Cardiac muscle cell (in vitro differentiated cells and primary cell): Measurements from ENCODE around the gene WDR35. TPM values are rescaled to one million over a fixed set of nuclear protein-coding genes. Genes with fewer than 3 reads are reported as not detected.

Experiments used
- DNase-seq, 2 donors: peaks; one replicate each; pipeline versions ENCODE4 v3.0.0 to v3.0.0-alpha.2; 2010 to 2017; ENCODE audit warnings: low read depth in 1 of 2, low spot score in 1 of 2
- H3K27ac ChIP-seq: fragments of 200-600 bp; sonication (generic); 2 replicates; pipeline ENCODE4 v1.5.1; 2016
- H3K27me3 ChIP-seq: fragments of 200-600 bp; sonication (generic); 2 replicates; pipeline ENCODE4 v1.6.0; 2016; ENCODE audit warnings: control low read depth
- H3K36me3 ChIP-seq: fragments of 200-600 bp; sonication (generic); 2 replicates; pipeline ENCODE4 v1.5.1; 2016; ENCODE audit warnings: control low read depth
- H3K4me1 ChIP-seq: fragments of 200-600 bp; sonication (generic); 2 replicates; pipeline ENCODE4 v1.8.1; 2017; ENCODE audit warnings: low read depth, mild to moderate bottlenecking, mixed run types
- H3K4me3 ChIP-seq: fragments of 200-600 bp; sonication (generic); 2 replicates; pipeline ENCODE4 v1.5.1; 2016; ENCODE audit warnings: mild to moderate bottlenecking
- H3K9me3 ChIP-seq: fragments of 200-600 bp; sonication (generic); 2 replicates; pipeline ENCODE4 v1.5.1; 2017; ENCODE audit warnings: low read depth, mild to moderate bottlenecking, control low read depth
- CTCF ChIP-seq: IDR thresholded peaks from 2 replicates; pipeline ENCODE4 v1.5.1; 2012; ENCODE audit warnings: low read depth, mild to moderate bottlenecking, low read length
- polyA plus RNA-seq: library from polyadenylated mRNA; unstranded; fragments of >200 nt; fragmentation: Nextera tagmentation; extraction: Ambion mirVana; gene quantifications from 2 replicates; pipeline ENCODE4 v1.2.1, GENCODE V29; 2016
- total RNA-seq: library from RNA; depleted of rRNA; stranded (reverse); fragments of >200 nt; gene quantifications from 2 replicates; pipeline ENCODE4 v1.2.3, GENCODE V29; 2016

Gene WDR35
- total and polyA plus RNA-seq, 2 experiments from 2014 or later = 4.8 to 10.1 TPM

GRCh38 chr2:19873014-19873413, 116.9 kb downstream of the WDR35 start:
- no peak for TF ChIP-seq CTCF
- DNase-seq = no peak

GRCh38 chr2:19872302-19872701, 117.6 kb downstream of the WDR35 start:
- TF ChIP-seq CTCF = no peak
- H3K9me3 ChIP-seq = no peaks in the 10 kb centered on the region
- peaks cover 28% of the 10 kb centered on the region for H3K27me3 ChIP-seq
- H3K4me3 ChIP-seq = no peak overlapping the region
- no peak overlapping the region for H3K27ac ChIP-seq
- H3K36me3 ChIP-seq = no peaks in the 10 kb centered on the region
- DNase-seq = no peak
- H3K4me1 ChIP-seq = no peaks in the 10 kb centered on the region

More at GRCh38 chr2:19873014-19873413, 116.9 kb downstream of the WDR35 start:
- Histone ChIP-seq H3K27me3 (peaks cover 22% of the 10 kb centered on the region), H3K9me3 (no peaks in the 10 kb centered on the region), H3K4me1 (no peaks in the 10 kb centered on the region), H3K36me3 (no peaks in the 10 kb centered on the region), H3K27ac (no peak overlapping the region), H3K4me3 (no peak overlapping the region)

- Histone ChIP-seq H3K9me3 (no peaks in the 10 kb centered on the region), H3K27ac (no peak overlapping the region), H3K27me3 (peaks cover 30% of the 10 kb centered on the region), H3K36me3 (no peaks in the 10 kb centered on the region), H3K4me3 (no peak overlapping the region), H3K4me1 (no peaks in the 10 kb centered on the region)
- no peak for TF ChIP-seq CTCF
- no peak for DNase-seq
These were observed 118.1 kb downstream of the WDR35 start for GRCh38 chr2:19871836-19872235.

- Histone ChIP-seq H3K4me1 (no peaks in the 10 kb centered on the region), H3K36me3 (no peaks in the 10 kb centered on the region), H3K4me3 (no peak overlapping the region), H3K27ac (no peak overlapping the region), H3K27me3 (peaks cover 30% of the 10 kb centered on the region), H3K9me3 (no peaks in the 10 kb centered on the region)
- no peak for TF ChIP-seq CTCF
- no peak for DNase-seq
These were observed 119.1 kb downstream of the WDR35 start for GRCh38 chr2:19870792-19871191.

- peaks cover 30% of the 10 kb centered on the region for H3K27me3 ChIP-seq
- no peak for TF ChIP-seq CTCF
- H3K4me1 ChIP-seq = no peaks in the 10 kb centered on the region
- H3K27ac ChIP-seq = no peak overlapping the region
- H3K9me3 ChIP-seq = no peaks in the 10 kb centered on the region
- peak; percentile 56 to 66 for DNase-seq
- H3K36me3 ChIP-seq = no peaks in the 10 kb centered on the region
- peak overlapping the region; percentile 23 for H3K4me3 ChIP-seq
These were observed 121.0 kb downstream of the WDR35 start for GRCh38 chr2:19868701-19869580.
